SK-N-SH (cell line): ENCODE results near the gene SOCS7.

Experiments used
- CTCF ChIP-seq: fragments of 200-600 bp; sonication (generic); IDR thresholded peaks from 2 replicates; pipeline ENCODE4 v1.6.1; 2017; ENCODE audit warnings: antibody characterized with exemption, mild to moderate bottlenecking, moderate library complexity
- EP300 ChIP-seq, 2 experiments: IDR thresholded peaks; 2 replicates each; pipeline versions ENCODE4 v1.4.0 to v1.6.1; 2012; ENCODE audit warnings: borderline replicate concordance in 1 of 2, low read depth in 1 of 2, low read length in 1 of 2
- EZH2phosphoT487 ChIP-seq: fragments of 200-600 bp; sonication (generic); IDR thresholded peaks from 2 replicates; pipeline ENCODE4 v1.6.1; 2017; ENCODE audit warnings: low read depth, mixed run types, mild to moderate bottlenecking, antibody characterized with exemption, moderate library complexity, borderline replicate concordance
- FOSL2 ChIP-seq: IDR thresholded peaks from 2 replicates; pipeline ENCODE4 v1.4.0; 2012; ENCODE audit warnings: low read depth, mild to moderate bottlenecking, moderate library complexity, borderline replicate concordance
- FOXJ3 ChIP-seq: sonication (generic); formaldehyde crosslinking; IDR thresholded peaks from 2 replicates; pipeline ENCODE4 v1.5.1; 2020; ENCODE audit warnings: mild to moderate bottlenecking, missing genetic modification reagents
- NRF1 ChIP-seq: IDR thresholded peaks from 2 replicates; pipeline ENCODE4 v1.6.1; 2012; ENCODE audit warnings: low read depth, mild to moderate bottlenecking, low read length
- POLR2AphosphoS5 ChIP-seq: IDR thresholded peaks from 2 replicates; pipeline ENCODE4 v1.6.1; 2012; ENCODE audit warnings: low read depth, low read length
- RAD21 ChIP-seq: IDR thresholded peaks from 2 replicates; pipeline ENCODE4 v1.6.1; 2012; ENCODE audit warnings: mild to moderate bottlenecking, low read length
- RFX5 ChIP-seq: IDR thresholded peaks from 2 replicates; pipeline ENCODE4 v1.6.1; 2012; ENCODE audit warnings: mild to moderate bottlenecking, improper control_type of control experiment, low read length
- RXRA ChIP-seq: IDR thresholded peaks from 2 replicates; pipeline ENCODE4 v1.4.0; 2012; ENCODE audit warnings: low read depth, mild to moderate bottlenecking, borderline replicate concordance
- TAF1 ChIP-seq: IDR thresholded peaks from 2 replicates; pipeline ENCODE4 v1.6.1; 2012; ENCODE audit warnings: low read depth, mild to moderate bottlenecking, low read length, moderate library complexity, borderline replicate concordance
- YY1 ChIP-seq: IDR thresholded peaks from 2 replicates; pipeline ENCODE4 v1.4.0; 2012; ENCODE audit warnings: low read depth, mild to moderate bottlenecking
- TF ChIP-seq, protein P1 (sequence below): IDR thresholded peaks from 2 replicates; pipeline ENCODE4 v1.4.0; 2012; ENCODE audit warnings: low read depth
- TF ChIP-seq, protein P2 (sequence below): IDR thresholded peaks from 2 replicates; pipeline ENCODE4 v1.6.1; 2012; ENCODE audit warnings: mild to moderate bottlenecking, low read depth, low read length, moderate library complexity

DNA sequence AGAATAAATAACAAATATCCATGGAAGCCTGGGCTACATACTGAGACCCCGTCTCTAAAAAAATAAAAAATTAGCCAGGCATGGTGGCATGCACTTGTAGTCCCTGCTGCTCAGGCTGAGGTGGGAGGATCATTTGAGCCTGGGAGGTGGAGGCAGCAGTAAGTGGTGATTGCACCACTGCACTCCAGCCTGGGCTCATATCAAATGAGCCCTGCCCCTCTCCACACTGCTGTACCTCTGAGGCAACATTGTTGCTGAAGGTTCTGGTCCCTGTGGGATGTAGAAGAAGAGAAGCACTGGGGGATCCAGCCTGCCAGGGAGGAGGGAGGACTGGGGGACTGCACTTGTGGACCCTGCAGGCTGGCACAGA lies 65.2 kb downstream of the SOCS7 start:
- TF ChIP-seq POLR2AphosphoS5: no peak
- TF ChIP-seq CTCF: no peak
- no peak for TF ChIP-seq RFX5
- no peak for TF ChIP-seq NRF1
- TF ChIP-seq FOXJ3: no peak
- TF ChIP-seq, protein P1, sequence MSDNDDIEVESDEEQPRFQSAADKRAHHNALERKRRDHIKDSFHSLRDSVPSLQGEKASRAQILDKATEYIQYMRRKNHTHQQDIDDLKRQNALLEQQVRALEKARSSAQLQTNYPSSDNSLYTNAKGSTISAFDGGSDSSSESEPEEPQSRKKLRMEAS: no peak
- no peak for TF ChIP-seq RXRA
- TF ChIP-seq TAF1: no peak
- no peak for TF ChIP-seq FOSL2
- no peak for TF ChIP-seq EZH2phosphoT487
- TF ChIP-seq RAD21: no peak
- TF ChIP-seq EP300 (IDR thresholded peaks at IDR 0.05; ENCODE audit: borderline replicate concordance in 1 of 2, low read depth in 1 of 2, low read length in 1 of 2): no peak
- TF ChIP-seq, protein P2, sequence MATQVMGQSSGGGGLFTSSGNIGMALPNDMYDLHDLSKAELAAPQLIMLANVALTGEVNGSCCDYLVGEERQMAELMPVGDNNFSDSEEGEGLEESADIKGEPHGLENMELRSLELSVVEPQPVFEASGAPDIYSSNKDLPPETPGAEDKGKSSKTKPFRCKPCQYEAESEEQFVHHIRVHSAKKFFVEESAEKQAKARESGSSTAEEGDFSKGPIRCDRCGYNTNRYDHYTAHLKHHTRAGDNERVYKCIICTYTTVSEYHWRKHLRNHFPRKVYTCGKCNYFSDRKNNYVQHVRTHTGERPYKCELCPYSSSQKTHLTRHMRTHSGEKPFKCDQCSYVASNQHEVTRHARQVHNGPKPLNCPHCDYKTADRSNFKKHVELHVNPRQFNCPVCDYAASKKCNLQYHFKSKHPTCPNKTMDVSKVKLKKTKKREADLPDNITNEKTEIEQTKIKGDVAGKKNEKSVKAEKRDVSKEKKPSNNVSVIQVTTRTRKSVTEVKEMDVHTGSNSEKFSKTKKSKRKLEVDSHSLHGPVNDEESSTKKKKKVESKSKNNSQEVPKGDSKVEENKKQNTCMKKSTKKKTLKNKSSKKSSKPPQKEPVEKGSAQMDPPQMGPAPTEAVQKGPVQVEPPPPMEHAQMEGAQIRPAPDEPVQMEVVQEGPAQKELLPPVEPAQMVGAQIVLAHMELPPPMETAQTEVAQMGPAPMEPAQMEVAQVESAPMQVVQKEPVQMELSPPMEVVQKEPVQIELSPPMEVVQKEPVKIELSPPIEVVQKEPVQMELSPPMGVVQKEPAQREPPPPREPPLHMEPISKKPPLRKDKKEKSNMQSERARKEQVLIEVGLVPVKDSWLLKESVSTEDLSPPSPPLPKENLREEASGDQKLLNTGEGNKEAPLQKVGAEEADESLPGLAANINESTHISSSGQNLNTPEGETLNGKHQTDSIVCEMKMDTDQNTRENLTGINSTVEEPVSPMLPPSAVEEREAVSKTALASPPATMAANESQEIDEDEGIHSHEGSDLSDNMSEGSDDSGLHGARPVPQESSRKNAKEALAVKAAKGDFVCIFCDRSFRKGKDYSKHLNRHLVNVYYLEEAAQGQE: no peak
- no peak for TF ChIP-seq YY1
